Smooth muscle cell of the umbilical artery (primary cell): ENCODE measurements around the gene KRT79. TPM values are rescaled to one million over a fixed set of nuclear protein-coding genes. Genes with fewer than 3 reads are reported as not detected.

Experiments used
- total RNA-seq: library from RNA; depleted of rRNA; stranded (reverse); fragments of >200 nt; gene quantifications from 2 replicates; pipeline ENCODE4 v1.2.3, GENCODE V29; 2014

KRT79 gene
- total RNA-seq: not detected in 2 replicates

DNA sequence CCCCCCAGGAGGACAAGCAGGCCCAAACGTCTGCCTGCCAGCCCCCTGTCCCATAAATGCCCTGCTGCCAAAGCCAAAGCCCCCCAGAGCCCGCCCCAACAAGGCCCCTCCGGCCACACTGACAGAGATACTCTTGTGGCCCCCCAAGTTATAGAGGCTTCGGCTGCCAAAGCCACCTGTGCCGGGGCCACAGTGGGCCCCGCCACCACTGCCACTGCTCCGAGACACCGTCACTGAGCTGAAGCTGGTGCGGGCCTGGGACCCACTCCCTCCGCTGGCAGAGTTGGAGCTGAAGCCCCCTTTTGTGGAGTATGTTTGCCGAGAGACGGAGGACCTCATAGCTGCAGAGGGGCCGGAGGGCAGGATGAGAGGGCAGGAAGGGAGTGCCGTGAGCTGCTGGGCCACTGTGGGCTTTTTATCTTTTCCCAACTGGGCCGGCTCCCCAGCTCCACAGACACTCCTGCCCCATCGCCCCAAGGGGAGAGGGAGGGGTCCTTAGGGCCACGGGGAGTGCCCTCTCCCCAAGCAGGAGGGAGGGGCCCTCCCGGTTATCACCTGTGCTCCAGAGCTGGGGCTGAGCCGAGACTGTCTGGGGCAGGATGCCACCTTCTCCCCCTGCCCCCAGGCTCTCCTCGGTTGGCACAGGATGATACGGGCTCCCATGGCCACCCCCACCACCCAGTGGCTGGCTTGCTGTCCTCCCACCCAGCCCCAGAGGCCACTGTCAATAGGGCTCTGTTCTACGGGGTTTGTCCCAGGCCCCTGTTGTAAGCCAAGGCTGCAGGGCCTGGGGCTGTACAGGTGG lies at the start of gene KRT79:
Gene KRT79, minus strand, starts transcription at position 390 of the 805 bp plus-strand sequence. Its CDS starts 51 bp downstream, at position 339.

GRCh38 chr12:52848661-52849255 lies 14.6 kb upstream of the KRT79 start, which contains the start of gene KRT78:
Gene KRT78, minus strand, starts transcription at chr12:52848994. Its CDS starts 64 bp downstream, at chr12:52848930.

DNA sequence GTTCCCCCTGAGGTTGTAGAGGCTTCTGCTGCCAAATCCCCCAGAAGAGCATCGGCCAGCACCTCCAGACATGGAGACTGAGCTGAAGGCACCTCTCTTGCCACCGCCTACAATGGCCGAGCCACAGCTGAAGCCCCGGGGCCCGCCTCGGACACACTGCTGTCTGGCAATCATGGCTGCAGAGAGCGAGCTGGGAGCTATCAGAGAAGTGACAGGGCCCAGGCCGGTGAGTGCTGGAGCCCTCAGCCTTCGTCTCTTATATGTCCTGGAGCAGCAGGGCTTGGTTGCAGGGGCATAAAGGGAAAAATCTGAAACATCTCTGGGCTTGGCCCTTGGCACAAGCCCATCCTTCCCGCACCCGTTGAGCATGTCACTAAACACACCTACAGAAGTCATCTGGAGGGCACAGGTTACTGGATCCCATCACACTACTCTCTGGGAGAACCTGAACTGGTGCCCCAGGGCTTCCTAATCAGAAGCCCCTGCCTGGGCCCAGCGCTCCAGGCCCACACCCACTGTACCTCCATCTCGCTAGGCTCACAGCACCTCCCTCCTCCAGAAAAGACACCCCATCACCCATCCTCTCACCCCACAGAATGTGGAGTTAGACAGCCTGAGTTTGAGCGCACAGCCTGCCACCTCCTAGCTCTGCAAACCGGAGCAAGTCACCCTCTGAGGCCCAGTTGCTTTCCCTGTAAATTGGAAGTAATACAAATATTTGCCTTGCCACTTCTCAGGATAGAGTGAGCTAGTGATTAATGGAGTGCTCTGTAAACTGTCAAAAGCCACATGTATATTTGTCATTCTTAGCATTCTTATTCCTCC lies 20.0 kb downstream of the KRT79 start, which contains the start of gene KRT4:
Gene KRT4, minus strand, starts transcription at position 232 of the 825 bp plus-strand sequence. Its CDS starts 58 bp downstream, at position 174.

GRCh38 chr12:52795694-52796428 lies 38.2 kb downstream of the KRT79 start, which contains the start of gene KRT3:
Gene KRT3, minus strand, starts transcription at chr12:52796117. Its CDS starts 75 bp downstream, at chr12:52796042.

DNA sequence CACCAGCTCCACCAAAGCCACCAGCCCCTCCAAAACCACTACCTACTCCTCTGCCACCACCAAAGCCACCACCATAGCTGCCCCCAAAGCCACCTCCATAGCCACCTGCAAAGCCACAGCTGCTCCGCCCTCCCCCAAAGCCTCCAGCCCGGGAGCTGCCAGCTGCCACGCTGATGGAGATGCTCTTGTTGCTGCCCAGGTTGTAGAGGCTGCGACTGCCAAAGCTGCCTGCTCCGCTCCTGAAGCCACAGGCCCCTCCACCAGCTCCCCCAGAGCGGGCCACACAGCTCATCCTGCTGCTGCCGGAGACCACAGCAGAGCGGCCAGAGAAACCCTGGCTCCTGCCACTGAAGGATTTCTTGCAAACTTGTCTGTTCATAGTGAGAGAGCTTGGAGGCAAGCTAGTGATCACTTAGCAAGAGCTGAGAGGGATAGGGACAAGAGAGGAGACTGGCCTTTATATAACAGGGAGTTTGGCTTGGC lies 57.2 kb downstream of the KRT79 start, which contains the start of gene KRT76:
Gene KRT76, minus strand, starts transcription at position 433 of the 483 bp plus-strand sequence. Its CDS starts 54 bp downstream, at position 379.

Other genes starting within 250 kb of the KRT79 start
- not detected in 2 replicates for gene KRT72, start 232.8 kb downstream of the KRT79 start, total RNA-seq
- not detected in 2 replicates for gene KRT73, start 215.8 kb downstream of the KRT79 start, total RNA-seq
- not detected in 2 replicates for gene KRT2, start 182.1 kb downstream of the KRT79 start, total RNA-seq
- gene KRT1, start 153.9 kb downstream of the KRT79 start, total RNA-seq: not detected in 2 replicates
- not detected in 2 replicates for gene KRT77, start 130.8 kb downstream of the KRT79 start, total RNA-seq
- gene KRT76, start 57.0 kb downstream of the KRT79 start, total RNA-seq: not detected in 2 replicates
- not detected in 2 replicates for gene KRT3, start 38.2 kb downstream of the KRT79 start, total RNA-seq
- not detected in 2 replicates for gene KRT4, start 20.2 kb downstream of the KRT79 start, total RNA-seq
- not detected in 2 replicates for gene KRT78, start 14.7 kb upstream of the KRT79 start, total RNA-seq
- gene KRT8, start 70.8 kb upstream of the KRT79 start, total RNA-seq: 226 and 547 TPM in 2 replicates
- gene KRT18, start 114.8 kb upstream of the KRT79 start, total RNA-seq: 325 and 738 TPM in 2 replicates
- 1,104 and 1,171 TPM in 2 replicates for gene EIF4B, start 172.1 kb upstream of the KRT79 start, total RNA-seq
- 6.9 and 7.4 TPM in 2 replicates for gene TNS2, start 215.8 kb upstream of the KRT79 start, total RNA-seq
- 24.9 and 25.1 TPM in 2 replicates for gene SPRYD3, start 245.1 kb upstream of the KRT79 start, total RNA-seq